ENCODE results near the gene SRC.

GRCh38 chr20:37359331-37359730 lies 13.4 kb downstream of the SRC start:
- TF ChIP-seq CTCF (optimal IDR thresholded peaks at IDR 0.05 in 1 of 3, IDR thresholded peaks at IDR 0.05 in 1 of 3, conservative IDR thresholded peaks at IDR 0.05 in 1 of 3; ENCODE audit: extremely low read depth in 1 of 3, insufficient read depth in 2 of 3, low read length in 3 of 3) (no peak), EZH2 (IDR thresholded peaks at IDR 0.05; ENCODE audit: low read length) (no peak)
